Measurements from ENCODE around the gene HS6ST1. TPM values are rescaled to one million over a fixed set of nuclear protein-coding genes. Genes with fewer than 3 reads are reported as not detected.
"Not testable (repeated sequence)": the region's sequence is repeated elsewhere in the genome, so short reads cannot be mapped to it uniquely, and the experiment has no call there.

Gene HS6ST1
- total RNA-seq, 4 donors from 2014 or later: 20.5 to 43.6 (median 32.1) TPM

DNA sequence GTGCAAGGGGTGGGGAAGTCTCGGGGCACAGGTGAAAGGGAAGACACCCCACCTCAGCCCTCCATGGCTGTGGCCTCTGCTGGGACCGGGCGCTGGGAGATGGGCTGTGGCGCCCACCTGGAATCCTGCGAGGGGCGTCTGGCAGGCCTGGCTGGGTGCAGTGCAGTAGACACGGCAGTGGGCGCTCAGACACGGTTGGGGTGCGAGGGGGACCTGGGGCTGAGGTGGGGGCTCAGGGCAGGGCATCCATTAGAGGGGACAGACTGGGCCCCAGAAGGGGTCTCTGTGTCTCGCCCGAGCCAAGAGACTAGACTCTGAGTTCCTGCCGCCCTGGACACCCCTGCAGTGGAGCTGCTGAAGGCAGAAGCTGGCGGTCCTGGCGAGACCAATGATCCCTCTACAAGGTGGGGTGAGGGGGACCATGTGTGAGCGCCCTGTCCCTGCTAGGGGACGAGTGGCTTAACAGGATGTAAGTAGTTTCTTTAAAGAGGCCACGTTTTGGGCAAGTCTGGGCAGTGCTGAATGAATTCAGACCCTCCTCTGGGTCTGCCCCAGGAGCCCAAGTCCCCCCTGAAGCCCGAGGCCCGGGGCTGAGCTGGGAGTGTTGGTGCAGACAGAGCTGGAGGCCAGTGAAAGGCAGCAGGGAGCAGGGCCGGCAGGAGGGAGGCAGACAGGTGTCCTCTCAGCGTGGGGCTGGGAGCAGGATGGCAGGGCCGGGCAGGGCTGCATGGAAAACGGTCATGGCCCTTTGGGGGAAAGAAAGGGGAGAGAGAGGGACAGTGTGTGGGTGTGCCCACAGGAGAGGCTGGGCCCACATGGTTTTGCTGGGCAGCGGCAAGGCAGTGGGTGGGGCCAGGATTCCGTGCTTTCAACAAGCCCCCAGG, 57.2 kb downstream of the HS6ST1 start:
- ATAC-seq: peak; percentile 18
- H3K27me3 ChIP-seq: no peaks in the 10 kb centered on the region
- no peaks in the 10 kb centered on the region for H3K4me1 ChIP-seq
- peak overlapping the region in 2 of 4 donors; percentile 11 to 27 for H3K27ac ChIP-seq
- 94% methylated on average over 5 of the region's 26 CpGs; no CpG with 5 or more reads in 1 of the 2 donors for WGBS, 2 donors (ENCODE audit: low coverage in 1 of 2)
- TF ChIP-seq, protein P1, sequence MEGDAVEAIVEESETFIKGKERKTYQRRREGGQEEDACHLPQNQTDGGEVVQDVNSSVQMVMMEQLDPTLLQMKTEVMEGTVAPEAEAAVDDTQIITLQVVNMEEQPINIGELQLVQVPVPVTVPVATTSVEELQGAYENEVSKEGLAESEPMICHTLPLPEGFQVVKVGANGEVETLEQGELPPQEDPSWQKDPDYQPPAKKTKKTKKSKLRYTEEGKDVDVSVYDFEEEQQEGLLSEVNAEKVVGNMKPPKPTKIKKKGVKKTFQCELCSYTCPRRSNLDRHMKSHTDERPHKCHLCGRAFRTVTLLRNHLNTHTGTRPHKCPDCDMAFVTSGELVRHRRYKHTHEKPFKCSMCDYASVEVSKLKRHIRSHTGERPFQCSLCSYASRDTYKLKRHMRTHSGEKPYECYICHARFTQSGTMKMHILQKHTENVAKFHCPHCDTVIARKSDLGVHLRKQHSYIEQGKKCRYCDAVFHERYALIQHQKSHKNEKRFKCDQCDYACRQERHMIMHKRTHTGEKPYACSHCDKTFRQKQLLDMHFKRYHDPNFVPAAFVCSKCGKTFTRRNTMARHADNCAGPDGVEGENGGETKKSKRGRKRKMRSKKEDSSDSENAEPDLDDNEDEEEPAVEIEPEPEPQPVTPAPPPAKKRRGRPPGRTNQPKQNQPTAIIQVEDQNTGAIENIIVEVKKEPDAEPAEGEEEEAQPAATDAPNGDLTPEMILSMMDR (IDR thresholded peaks at IDR 0.05): no peak
- TF ChIP-seq POLR2A (IDR thresholded peaks at IDR 0.05): no peak
- no peak for TF ChIP-seq EP300 (IDR thresholded peaks at IDR 0.05)
- TF ChIP-seq POLR2AphosphoS5 (IDR thresholded peaks at IDR 0.05): no peak
- H3K4me3 ChIP-seq: no peak overlapping the region
- peaks cover 0 to 3% of the 10 kb centered on the region in 2 donors for H3K36me3 ChIP-seq
- H3K9me3 ChIP-seq: peaks cover 0 to 7% (median 0%) of the 10 kb centered on the region in 3 donors

DNA sequence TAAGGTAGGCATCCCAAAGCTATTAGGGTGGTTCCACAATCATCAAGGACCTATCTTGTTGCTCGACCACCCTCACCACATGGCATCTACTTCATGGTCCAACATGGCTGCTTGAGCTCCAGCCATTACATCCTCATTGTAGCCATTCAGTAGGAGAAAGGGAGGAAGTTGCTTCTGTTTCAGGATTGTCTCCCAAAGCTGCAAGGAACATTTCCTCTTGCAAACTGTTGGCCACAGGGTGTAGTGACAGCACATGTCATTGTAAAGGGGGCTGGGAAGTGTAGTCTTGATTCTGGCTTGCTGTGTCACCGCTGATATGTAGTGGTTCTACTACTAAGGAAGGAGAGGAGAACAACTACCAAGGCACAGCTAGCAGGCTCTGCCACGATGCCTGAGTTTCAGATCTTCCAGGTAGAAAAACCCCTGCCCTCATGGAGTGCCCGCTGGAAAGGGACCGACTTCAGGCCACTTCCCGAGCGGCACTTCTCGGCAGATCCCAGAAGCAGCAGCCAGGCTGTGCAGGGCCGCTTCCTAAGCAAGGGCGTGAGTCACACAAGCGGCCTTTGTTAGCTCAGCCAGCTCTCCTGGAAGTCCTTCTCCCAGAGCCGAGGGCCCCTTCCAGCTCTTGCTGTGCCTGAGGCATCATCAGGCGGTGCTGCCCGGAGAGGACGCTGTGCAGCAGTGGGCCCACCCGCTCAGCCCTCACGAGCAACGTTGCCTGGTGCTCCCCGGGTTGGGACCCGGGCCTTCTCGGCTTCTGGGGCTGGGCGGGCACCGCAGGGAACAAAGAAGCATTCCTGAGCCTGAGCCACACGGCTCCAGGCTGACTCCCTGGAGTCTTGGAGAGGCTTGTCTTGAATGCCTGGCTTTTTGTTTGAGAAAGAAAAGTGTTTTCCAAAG, 58.2 kb downstream of the HS6ST1 start:
- Histone ChIP-seq H3K9me3 (peaks cover 0 to 7% (median 0%) of the 10 kb centered on the region in 3 donors), H3K4me3 (no peak overlapping the region), H3K4me1 (no peaks in the 10 kb centered on the region), H3K36me3 (no peaks in the 10 kb centered on the region), H3K27ac (peak overlapping the region in 2 of 4 donors; percentile 11 to 27), H3K27me3 (no peaks in the 10 kb centered on the region)
- peak; percentile 86 for ATAC-seq
- 90 to 94% methylated on average over 2 of the region's 24 CpGs for WGBS, 2 donors (ENCODE audit: low coverage in 1 of 2)
- TF ChIP-seq EP300 (IDR thresholded peaks at IDR 0.05): no peak
- TF ChIP-seq POLR2AphosphoS5 (IDR thresholded peaks at IDR 0.05): peak; percentile 40

DNA sequence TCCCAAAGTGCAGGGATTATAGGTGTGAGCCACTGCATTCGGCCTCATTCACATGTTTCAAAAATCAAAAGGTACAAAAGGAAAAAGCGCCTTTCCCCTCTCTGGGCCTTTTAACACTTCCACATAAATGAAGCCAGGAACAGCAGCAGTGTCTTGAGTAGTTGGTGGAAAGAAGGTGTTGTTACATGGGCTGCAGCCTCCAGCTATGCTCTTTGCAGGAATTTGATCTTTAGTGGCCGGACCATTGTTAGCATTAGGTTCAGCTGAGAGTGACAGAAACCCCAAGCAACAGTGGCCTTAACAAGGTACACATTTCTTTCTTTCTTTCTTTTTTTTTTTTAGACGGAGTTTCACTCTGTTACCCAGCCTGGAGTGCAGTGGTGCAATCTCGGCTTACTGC, 59.1 kb downstream of the HS6ST1 start:
- H3K4me1 ChIP-seq: no peaks in the 10 kb centered on the region
- H3K36me3 ChIP-seq: no peaks in the 10 kb centered on the region
- no peak for ATAC-seq
- no peak overlapping the region for H3K27ac ChIP-seq
- 87 to 90% methylated on average over 3 to 5 of the region's 5 CpGs for WGBS, 2 donors (ENCODE audit: low coverage in 1 of 2)
- H3K9me3 ChIP-seq: peaks cover 0 to 7% (median 0%) of the 10 kb centered on the region in 3 donors
- no peak overlapping the region for H3K4me3 ChIP-seq
- no peak for TF ChIP-seq EP300 (IDR thresholded peaks at IDR 0.05)
- no peak for TF ChIP-seq POLR2AphosphoS5 (IDR thresholded peaks at IDR 0.05)
- TF ChIP-seq, protein P1 (IDR thresholded peaks at IDR 0.05): no peak
- TF ChIP-seq POLR2A (IDR thresholded peaks at IDR 0.05): no peak
- no peaks in the 10 kb centered on the region for H3K27me3 ChIP-seq

DNA sequence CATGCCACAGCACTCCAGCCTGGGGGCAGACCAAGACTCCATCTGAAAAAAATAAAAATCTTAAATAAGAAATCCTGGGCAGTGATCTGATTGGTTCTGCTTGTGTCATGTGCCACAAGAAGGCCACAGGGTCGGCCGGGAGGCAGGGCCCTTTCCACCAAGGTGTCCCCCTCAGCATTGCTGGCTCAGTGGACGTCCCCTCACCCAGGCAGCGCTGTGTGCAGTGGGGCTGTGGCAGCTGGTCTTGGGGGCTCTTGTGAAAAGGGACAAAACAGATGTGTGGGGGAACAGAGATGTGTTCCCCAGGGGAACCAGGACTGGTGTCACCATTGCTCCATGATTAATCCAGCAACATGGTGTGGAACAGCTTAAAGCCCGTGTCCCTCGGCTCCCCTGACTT, 60.5 kb downstream of the HS6ST1 start:
- Histone ChIP-seq H3K27me3 (no peaks in the 10 kb centered on the region), H3K36me3 (no peaks in the 10 kb centered on the region), H3K4me1 (no peaks in the 10 kb centered on the region), H3K4me3 (no peak overlapping the region), H3K27ac (no peak overlapping the region), H3K9me3 (peaks cover 0 to 7% (median 0%) of the 10 kb centered on the region in 3 donors)
- TF ChIP-seq EP300 (IDR thresholded peaks at IDR 0.05) (no peak), POLR2AphosphoS5 (IDR thresholded peaks at IDR 0.05) (no peak), POLR2A (IDR thresholded peaks at IDR 0.05) (no peak)
- TF ChIP-seq, protein P1 (IDR thresholded peaks at IDR 0.05): no peak
- WGBS, 2 donors (ENCODE audit: low coverage in 1 of 2): no CpG with 5 or more reads among the region's 6 CpGs
- no peak for ATAC-seq

DNA sequence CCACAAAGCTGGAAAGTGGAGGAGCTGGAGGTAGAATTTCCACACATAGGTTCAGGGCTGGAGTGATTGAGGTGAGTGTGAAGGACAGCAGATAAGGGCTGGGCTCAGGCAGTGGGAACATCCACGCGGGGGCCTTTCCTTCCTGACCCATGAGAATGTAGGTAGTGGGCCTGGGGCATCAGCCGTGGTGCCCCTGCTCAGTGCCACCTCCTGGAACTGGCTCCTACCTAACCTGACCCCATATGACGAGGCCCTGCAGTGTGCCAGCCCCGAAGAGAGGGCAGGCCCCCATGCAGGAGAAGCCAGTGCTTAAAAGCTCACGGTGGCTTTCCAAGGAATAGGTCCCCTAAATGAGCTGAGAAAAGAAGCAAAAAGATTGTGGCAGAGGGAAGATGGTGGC, 66.2 kb downstream of the HS6ST1 start:
- H3K4me1 ChIP-seq: no peaks in the 10 kb centered on the region
- H3K36me3 ChIP-seq: no peaks in the 10 kb centered on the region
- H3K9me3 ChIP-seq: no peaks in the 10 kb centered on the region
- H3K4me3 ChIP-seq: no peak overlapping the region
- no peak for ATAC-seq
- no peak for TF ChIP-seq EP300 (IDR thresholded peaks at IDR 0.05)
- TF ChIP-seq, protein P1 (IDR thresholded peaks at IDR 0.05): no peak
- H3K27ac ChIP-seq: no peak overlapping the region
- H3K27me3 ChIP-seq: no peaks in the 10 kb centered on the region
- WGBS, 2 donors (ENCODE audit: low coverage in 1 of 2): 80% methylated on average over 2 of the region's 6 CpGs; no CpG with 5 or more reads in 1 of the 2 donors

DNA sequence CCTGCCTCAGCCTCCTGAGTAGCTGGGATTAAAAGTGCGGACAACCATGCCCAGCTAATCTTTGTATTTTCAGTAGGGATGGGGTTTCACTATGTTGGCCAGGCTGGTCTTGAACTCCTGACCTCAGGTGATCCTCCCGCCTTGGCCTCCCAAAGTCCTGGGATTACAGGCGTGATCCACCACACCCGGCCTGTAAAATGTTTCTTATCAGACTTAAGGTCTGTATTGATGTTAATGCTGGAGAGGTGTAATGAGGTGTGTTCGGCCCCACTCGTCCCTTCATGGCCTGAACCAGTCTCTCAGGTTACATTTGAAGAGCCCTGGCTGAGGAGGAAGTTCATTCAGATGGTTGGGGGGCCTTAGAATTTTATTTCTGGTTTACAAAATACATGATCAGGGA, 66.6 kb downstream of the HS6ST1 start:
- H3K9me3 ChIP-seq, H3K4me1 ChIP-seq, ATAC-seq, H3K36me3 ChIP-seq, H3K27ac ChIP-seq, H3K4me3 ChIP-seq, H3K27me3 ChIP-seq: not testable (repeated sequence)
- 92 to 95% methylated on average over 2 to 4 of the region's 6 CpGs for WGBS, 2 donors (ENCODE audit: low coverage in 1 of 2)

All from gastroesophageal sphincter (tissue), 4 donors.